Uterus (tissue), 2 donors: ENCODE measurements around the gene ARSB.

ENCODE experiments used
- CTCF ChIP-seq, 4 experiments: fragments of 200-600 bp in 2 of 4; fragments of 450-650 bp in 2 of 4; sonication (generic) in 2 of 4; IDR thresholded peaks; one replicate each; pipeline ENCODE4 v1.5.1; 2016 to 2019; ENCODE audit warnings: antibody characterized with exemption in 4 of 4, mild to moderate bottlenecking in 2 of 4, moderate library complexity in 1 of 4
- POLR2A ChIP-seq, 2 donors: fragments of 450-650 bp; IDR thresholded peaks; one replicate each; pipeline ENCODE4 v1.6.1; 2016; ENCODE audit warnings: antibody characterized with exemption in 2 of 2, mild to moderate bottlenecking in 1 of 2, moderate library complexity in 1 of 2

GRCh38 chr5:78903861-78904260 is 81.2 kb downstream of the ARSB start:
- TF ChIP-seq CTCF (IDR thresholded peaks at IDR 0.05): no peak
- TF ChIP-seq POLR2A (IDR thresholded peaks at IDR 0.05): no peak
